ENCODE measurements around the gene GINS2. TPM values are rescaled to one million over a fixed set of nuclear protein-coding genes. Genes with fewer than 3 reads are reported as not detected.

GINS2 gene
- total RNA-seq, 3 donors from 2014 or later (not counting 1 experiment from before 2014, with no cell fraction given) = 0.73 to 2.6 (median 0.89) TPM

DNA sequence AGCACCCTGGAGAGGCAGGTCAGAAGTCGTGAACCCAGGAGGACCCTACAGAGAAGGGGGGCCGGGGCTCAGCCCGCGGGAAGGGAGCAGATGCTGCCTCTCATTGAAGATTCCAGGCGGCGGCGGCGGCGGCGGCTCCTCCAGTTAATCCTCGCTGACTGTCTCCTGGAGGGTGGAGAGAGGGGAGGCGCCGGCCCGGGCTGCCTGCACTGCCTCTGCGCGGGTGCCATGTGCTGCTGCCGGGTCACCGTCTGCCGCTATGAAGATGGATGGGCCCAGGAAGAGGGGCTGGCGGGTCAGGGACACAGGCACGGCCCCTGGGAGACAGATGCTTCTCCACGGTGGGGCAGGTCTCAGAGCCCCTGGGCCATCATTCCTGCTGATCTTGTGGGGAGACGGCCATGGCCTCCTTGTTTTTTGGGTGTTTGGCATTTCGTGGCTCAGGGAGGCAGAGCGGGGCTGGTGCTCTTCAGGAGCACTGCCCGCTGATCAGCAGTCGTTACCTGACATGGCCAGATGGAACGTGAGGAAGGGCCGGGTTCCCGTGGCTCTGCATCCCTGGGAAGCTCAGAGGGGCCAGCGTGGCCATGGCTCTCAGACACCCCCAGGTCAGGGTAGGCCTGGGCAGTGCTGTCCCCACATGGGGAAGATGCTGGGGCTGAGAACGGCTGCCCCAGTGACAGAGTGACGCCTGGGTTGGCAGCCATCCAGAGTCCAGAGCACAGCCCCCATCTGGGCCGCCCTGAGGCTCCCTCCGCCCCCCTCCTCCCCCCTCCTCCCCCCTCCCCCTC lies 36.1 kb downstream of the GINS2 start:
- no peak overlapping the region for H3K4me3 Mint-ChIP-seq
- ATAC-seq = peak; percentile 57 to 87 (median 64)
- peaks cover 58% of the 10 kb centered on the region for H3K36me3 ChIP-seq (ENCODE audit: control insufficient read depth, insufficient read depth, low read length)
- H3K27me3 ChIP-seq (ENCODE audit: control insufficient read depth, insufficient read depth, low read length) = no peaks in the 10 kb centered on the region
- no peaks in the 10 kb centered on the region for H3K36me3 Mint-ChIP-seq
- DNase-seq = peak in 1 of 2 donors; percentile 49
- 88% methylated on average over 32 of the region's 35 CpGs for WGBS (ENCODE audit: insufficient coverage)
- intact Hi-C loops (cut with micrococcal nuclease) = loop anchor here (10.0 kb wide), 1 partner anchor 62 kb away; no protein-coding TSS in a partner anchor
- no peaks in the 10 kb centered on the region for H3K27me3 Mint-ChIP-seq (ENCODE audit: low read depth in 2 of 2)
- no peaks in the 10 kb centered on the region for H3K9me3 ChIP-seq (ENCODE audit: control insufficient read depth, insufficient read depth, low read length)
- peaks cover 13% of the 10 kb centered on the region for H3K4me1 ChIP-seq (ENCODE audit: control insufficient read depth, insufficient read depth, low read length)
- H3K27ac ChIP-seq (ENCODE audit: low read length) = peak overlapping the region; percentile 39
- H3K9me3 Mint-ChIP-seq = no peaks in the 10 kb centered on the region
- TF ChIP-seq, protein P1, sequence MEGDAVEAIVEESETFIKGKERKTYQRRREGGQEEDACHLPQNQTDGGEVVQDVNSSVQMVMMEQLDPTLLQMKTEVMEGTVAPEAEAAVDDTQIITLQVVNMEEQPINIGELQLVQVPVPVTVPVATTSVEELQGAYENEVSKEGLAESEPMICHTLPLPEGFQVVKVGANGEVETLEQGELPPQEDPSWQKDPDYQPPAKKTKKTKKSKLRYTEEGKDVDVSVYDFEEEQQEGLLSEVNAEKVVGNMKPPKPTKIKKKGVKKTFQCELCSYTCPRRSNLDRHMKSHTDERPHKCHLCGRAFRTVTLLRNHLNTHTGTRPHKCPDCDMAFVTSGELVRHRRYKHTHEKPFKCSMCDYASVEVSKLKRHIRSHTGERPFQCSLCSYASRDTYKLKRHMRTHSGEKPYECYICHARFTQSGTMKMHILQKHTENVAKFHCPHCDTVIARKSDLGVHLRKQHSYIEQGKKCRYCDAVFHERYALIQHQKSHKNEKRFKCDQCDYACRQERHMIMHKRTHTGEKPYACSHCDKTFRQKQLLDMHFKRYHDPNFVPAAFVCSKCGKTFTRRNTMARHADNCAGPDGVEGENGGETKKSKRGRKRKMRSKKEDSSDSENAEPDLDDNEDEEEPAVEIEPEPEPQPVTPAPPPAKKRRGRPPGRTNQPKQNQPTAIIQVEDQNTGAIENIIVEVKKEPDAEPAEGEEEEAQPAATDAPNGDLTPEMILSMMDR (IDR thresholded peaks at IDR 0.05) = no peak
- peaks cover 6 to 17% of the 10 kb centered on the region in 2 donors for H3K4me1 Mint-ChIP-seq
- peak overlapping the region; percentile 75 to 81 for H3K27ac Mint-ChIP-seq
- no peak overlapping the region for H3K4me3 ChIP-seq (ENCODE audit: low read length)

DNA sequence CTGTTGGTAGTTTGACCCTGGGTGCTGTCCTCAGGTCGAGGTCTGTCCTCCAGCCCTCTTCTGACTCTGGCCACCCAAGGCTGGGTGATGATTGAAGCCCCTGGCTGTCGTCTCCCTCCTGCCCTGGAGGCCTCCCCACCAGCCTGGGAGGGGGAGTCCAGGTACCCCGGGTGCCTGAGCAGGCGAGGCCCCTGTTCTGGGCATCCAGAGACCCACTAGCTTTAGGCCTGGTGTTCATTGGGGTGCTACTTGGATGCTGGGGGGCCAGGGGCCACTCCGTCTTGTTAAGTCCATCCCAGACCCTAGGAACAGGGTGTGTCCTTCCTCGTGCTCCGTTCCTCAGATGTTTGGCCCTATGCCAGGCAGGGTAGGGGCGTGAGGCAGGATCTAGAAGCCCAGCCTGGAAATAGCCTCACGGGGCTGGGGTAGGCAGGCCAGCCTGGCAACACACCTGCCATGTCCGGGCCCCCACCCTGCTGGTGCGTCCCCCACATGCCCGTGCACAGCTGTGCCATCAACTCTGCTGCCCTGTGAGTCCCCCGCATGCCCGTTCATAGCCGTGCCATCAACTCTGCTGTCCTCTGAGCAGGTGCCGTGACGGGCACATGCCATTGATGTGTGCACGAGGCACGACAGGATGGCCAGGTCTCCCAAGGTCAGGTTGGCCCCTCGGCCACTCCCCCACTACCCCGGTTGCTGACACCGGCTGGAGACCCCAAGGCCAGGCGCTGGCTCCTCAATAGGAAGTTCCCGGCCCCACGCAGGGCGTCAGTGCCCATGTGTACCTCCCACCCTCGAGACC lies 36.9 kb downstream of the GINS2 start:
- no peak for ATAC-seq
- TF ChIP-seq, protein P1 (IDR thresholded peaks at IDR 0.05) = no peak
- no peaks in the 10 kb centered on the region for H3K27me3 Mint-ChIP-seq (ENCODE audit: low read depth in 2 of 2)
- no peaks in the 10 kb centered on the region for H3K9me3 ChIP-seq (ENCODE audit: control insufficient read depth, insufficient read depth, low read length)
- no peaks in the 10 kb centered on the region for H3K9me3 Mint-ChIP-seq
- no peak overlapping the region for H3K4me3 ChIP-seq (ENCODE audit: low read length)
- peaks cover 13% of the 10 kb centered on the region for H3K4me1 ChIP-seq (ENCODE audit: control insufficient read depth, insufficient read depth, low read length)
- peaks cover 50% of the 10 kb centered on the region for H3K36me3 ChIP-seq (ENCODE audit: control insufficient read depth, insufficient read depth, low read length)
- no peak overlapping the region for H3K4me3 Mint-ChIP-seq
- H3K27me3 ChIP-seq (ENCODE audit: control insufficient read depth, insufficient read depth, low read length) = no peaks in the 10 kb centered on the region
- H3K4me1 Mint-ChIP-seq = peaks cover 6 to 22% of the 10 kb centered on the region in 2 donors
- no peak overlapping the region for H3K27ac ChIP-seq (ENCODE audit: low read length)
- H3K36me3 Mint-ChIP-seq = no peaks in the 10 kb centered on the region
- intact Hi-C loops (cut with micrococcal nuclease) = loop anchor here (10.0 kb wide), 1 partner anchor 63 kb away; no protein-coding TSS in a partner anchor
- DNase-seq = no peak
- H3K27ac Mint-ChIP-seq = peak overlapping the region; percentile 75 to 81
- WGBS (ENCODE audit: insufficient coverage) = 89% methylated on average over 27 of the region's 27 CpGs

DNA sequence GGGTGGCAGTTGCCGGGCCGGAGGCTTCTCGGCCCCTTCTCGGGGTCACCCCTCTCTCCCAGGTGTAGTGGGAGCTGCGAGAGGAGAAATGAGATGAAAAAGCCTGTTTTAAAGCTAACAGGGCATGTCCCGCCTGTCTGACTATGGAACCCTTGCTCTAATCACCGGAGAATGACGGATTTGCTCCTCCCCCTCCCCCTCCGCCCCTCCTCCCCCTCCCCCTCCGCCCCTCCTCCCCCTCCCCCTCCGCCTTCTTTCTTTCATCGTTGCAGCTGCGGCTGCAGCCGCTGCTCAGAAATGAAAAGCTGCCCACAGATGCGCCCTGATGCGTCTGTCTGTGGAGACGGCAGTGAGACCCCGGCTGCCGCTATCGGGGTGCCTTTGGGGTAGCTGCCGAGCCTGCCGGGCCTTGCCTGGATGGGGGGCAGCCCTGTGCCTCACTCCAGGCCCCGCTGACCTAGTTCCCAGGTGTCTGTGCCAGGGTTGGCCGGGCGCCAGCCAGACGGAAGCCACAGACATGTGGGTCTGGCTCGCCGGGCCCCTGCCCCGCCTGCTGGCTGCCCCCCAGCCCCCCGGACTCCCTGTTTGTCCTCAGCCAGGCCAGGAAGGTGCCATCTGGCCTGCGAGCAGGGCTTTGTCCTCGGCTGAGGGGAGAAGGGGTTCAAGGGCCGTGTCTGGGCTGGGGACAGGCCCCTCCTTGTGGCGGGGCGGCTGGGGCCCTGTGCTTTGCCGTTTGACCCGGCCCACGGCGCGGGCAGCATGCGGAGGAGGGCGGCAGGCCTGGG lies 37.7 kb downstream of the GINS2 start:
- H3K4me3 Mint-ChIP-seq = no peak overlapping the region
- Histone ChIP-seq H3K27me3 (ENCODE audit: control insufficient read depth, insufficient read depth, low read length) (no peaks in the 10 kb centered on the region), H3K9me3 (ENCODE audit: control insufficient read depth, insufficient read depth, low read length) (no peaks in the 10 kb centered on the region), H3K27ac (ENCODE audit: low read length) (no peak overlapping the region), H3K36me3 (ENCODE audit: control insufficient read depth, insufficient read depth, low read length) (peaks cover 45% of the 10 kb centered on the region), H3K4me3 (ENCODE audit: low read length) (no peak overlapping the region), H3K4me1 (ENCODE audit: control insufficient read depth, insufficient read depth, low read length) (peaks cover 17% of the 10 kb centered on the region)
- intact Hi-C loops (cut with micrococcal nuclease) = loop anchor here (10.0 kb wide), 1 partner anchor 64 kb away; no protein-coding TSS in a partner anchor
- H3K9me3 Mint-ChIP-seq = no peaks in the 10 kb centered on the region
- DNase-seq = peak in 1 of 2 donors; percentile 26
- peak in 1 of 3 donors; percentile 45 for ATAC-seq
- TF ChIP-seq, protein P1 (IDR thresholded peaks at IDR 0.05) = no peak
- H3K27ac Mint-ChIP-seq = peak overlapping the region in 1 of 2 donors; percentile 81
- no peaks in the 10 kb centered on the region for H3K36me3 Mint-ChIP-seq
- H3K4me1 Mint-ChIP-seq = peaks cover 9 to 25% of the 10 kb centered on the region in 2 donors
- no peaks in the 10 kb centered on the region for H3K27me3 Mint-ChIP-seq (ENCODE audit: low read depth in 2 of 2)
- WGBS (ENCODE audit: insufficient coverage) = 48% methylated on average over 36 of the region's 42 CpGs

Measured in natural killer cell (primary cell).